Skeletal muscle tissue (tissue), 4 donors: ENCODE data around the gene ITPA. TPM values are rescaled to one million over a fixed set of nuclear protein-coding genes. Genes with fewer than 3 reads are reported as not detected.

Experiments used
- H3K27ac ChIP-seq: one replicate; pipeline ENCODE4 v1.7.0; 2013; ENCODE audit warnings: mild to moderate bottlenecking, low read depth, low read length, inconsistent platforms
- H3K27me3 ChIP-seq, 3 donors: one replicate each; pipeline ENCODE4 v1.7.0; 2013; ENCODE audit warnings: low read length in 3 of 3; ENCODE audit not compliant: control insufficient read depth in 3 of 3, insufficient read depth in 3 of 3
- H3K36me3 ChIP-seq, 3 donors: one replicate each; pipeline ENCODE4 v1.7.0; 2013; ENCODE audit warnings: low read length in 3 of 3; ENCODE audit not compliant: control insufficient read depth in 3 of 3, insufficient read depth in 3 of 3
- H3K4me1 ChIP-seq, 3 donors: one replicate each; pipeline ENCODE4 v1.7.0; 2013; ENCODE audit warnings: low read length in 3 of 3, mild to moderate bottlenecking in 3 of 3; ENCODE audit not compliant: control insufficient read depth in 3 of 3, insufficient read depth in 3 of 3
- H3K4me3 ChIP-seq, 3 donors: one replicate each; pipeline ENCODE4 v1.7.0; 2013; ENCODE audit warnings: low read length in 3 of 3
- H3K9ac ChIP-seq, 3 donors: one replicate each; pipeline ENCODE4 v1.7.0; 2013; ENCODE audit warnings: low read length in 3 of 3, mild to moderate bottlenecking in 3 of 3, moderate library complexity in 2 of 3, low read depth in 1 of 3
- H3K9me3 ChIP-seq, 3 donors: one replicate each; pipeline ENCODE4 v1.7.0; 2013; ENCODE audit warnings: low read length in 3 of 3; ENCODE audit not compliant: control insufficient read depth in 3 of 3
- total RNA-seq: library from RNA; depleted of rRNA; stranded (reverse); fragments of >200 nt; gene quantifications from one replicate; pipeline ENCODE4 v1.2.3, GENCODE V29; 2014
- donor health status: Osteomylitis.

Gene ITPA
- total RNA-seq, 1 donor from 2014 or later: 42.8 TPM

DNA sequence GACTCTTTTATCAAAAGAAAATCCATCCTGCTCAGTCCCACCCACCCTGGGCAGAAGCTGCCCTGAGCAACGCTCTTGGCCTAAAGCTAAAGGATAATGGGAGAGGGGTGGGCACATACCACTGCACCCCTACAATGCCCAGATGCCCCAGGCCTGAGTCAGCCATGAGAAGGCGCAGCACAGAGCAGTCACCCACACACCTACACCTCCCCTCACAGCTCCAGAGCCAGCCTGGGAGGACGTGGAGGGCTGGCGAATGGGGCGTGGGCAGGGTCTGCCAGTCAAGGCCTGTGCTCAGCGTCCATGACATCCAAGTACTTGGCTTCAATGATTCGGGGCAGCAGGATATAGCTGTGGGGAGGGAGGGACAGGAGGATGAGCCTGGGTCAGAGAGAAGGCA lies 18.2 kb downstream of the ITPA start:
- Histone ChIP-seq H3K4me3 (no peak overlapping the region), H3K9me3 (no peaks in the 10 kb centered on the region)

GRCh38 chr20:3227936-3228749 lies 18.8 kb downstream of the ITPA start:
- H3K4me1 ChIP-seq: peaks cover 9 to 10% (median 10%) of the 10 kb centered on the region in 3 donors
- no peaks in the 10 kb centered on the region for H3K27me3 ChIP-seq
- peaks cover 0 to 4% (median 1%) of the 10 kb centered on the region in 3 donors for H3K36me3 ChIP-seq
- no peak overlapping the region for H3K27ac ChIP-seq
- H3K9ac ChIP-seq: no peak overlapping the region
- no peak overlapping the region for H3K4me3 ChIP-seq
- no peaks in the 10 kb centered on the region for H3K9me3 ChIP-seq

More for the DNA sequence above, 18.2 kb downstream of the ITPA start:
- no peaks in the 10 kb centered on the region for H3K27me3 ChIP-seq
- peaks cover 0 to 4% (median 2%) of the 10 kb centered on the region in 3 donors for H3K36me3 ChIP-seq
- H3K27ac ChIP-seq: no peak overlapping the region
- H3K9ac ChIP-seq: no peak overlapping the region
- peaks cover 16% of the 10 kb centered on the region in 3 donors for H3K4me1 ChIP-seq

- Histone ChIP-seq H3K36me3 (peaks cover 0 to 4% (median 0%) of the 10 kb centered on the region in 3 donors), H3K27ac (no peak overlapping the region), H3K4me1 (peaks cover 4 to 5% (median 4%) of the 10 kb centered on the region in 3 donors), H3K9me3 (no peaks in the 10 kb centered on the region), H3K27me3 (no peaks in the 10 kb centered on the region), H3K9ac (no peak overlapping the region), H3K4me3 (no peak overlapping the region)
Observed at GRCh38 chr20:3228750-3229032, 19.4 kb downstream of the ITPA start.

DNA sequence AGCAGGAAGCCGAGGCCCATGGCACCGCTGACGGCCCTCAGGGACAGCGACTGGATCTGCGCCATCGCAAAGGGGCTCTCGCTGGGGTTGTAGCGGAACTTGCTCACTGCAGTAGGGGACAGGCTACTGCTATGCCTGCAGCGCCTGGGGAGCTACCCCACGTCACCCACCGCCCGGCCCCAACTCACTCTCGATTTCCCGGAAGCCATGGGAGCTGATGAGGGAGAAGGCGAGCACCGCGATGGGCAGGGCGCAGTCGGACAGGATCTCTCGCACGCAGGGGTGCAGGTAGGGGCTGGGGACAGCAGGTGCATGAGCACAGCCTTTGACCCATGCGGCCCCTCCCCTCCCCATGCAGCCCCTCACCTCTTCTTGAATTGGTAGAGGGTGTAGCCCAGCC lies 19.9 kb downstream of the ITPA start:
- Histone ChIP-seq H3K4me1 (no peaks in the 10 kb centered on the region), H3K9ac (no peak overlapping the region), H3K27me3 (no peaks in the 10 kb centered on the region), H3K9me3 (no peaks in the 10 kb centered on the region), H3K4me3 (no peak overlapping the region), H3K36me3 (peaks cover 0 to 4% (median 0%) of the 10 kb centered on the region in 3 donors), H3K27ac (no peak overlapping the region)

- no peak overlapping the region for H3K27ac ChIP-seq
- no peak overlapping the region for H3K4me3 ChIP-seq
- no peak overlapping the region for H3K9ac ChIP-seq
- H3K36me3 ChIP-seq: peaks cover 0 to 4% (median 0%) of the 10 kb centered on the region in 3 donors
- no peaks in the 10 kb centered on the region for H3K4me1 ChIP-seq
- no peaks in the 10 kb centered on the region for H3K9me3 ChIP-seq
- H3K27me3 ChIP-seq: peaks cover under 1 to 2% (median under 1%) of the 10 kb centered on the region in 3 donors
Observed at GRCh38 chr20:3229798-3230197, 20.5 kb downstream of the ITPA start.

- peaks cover 0 to 4% (median 0%) of the 10 kb centered on the region in 3 donors for H3K36me3 ChIP-seq
- H3K27me3 ChIP-seq: peaks cover 4 to 13% (median 10%) of the 10 kb centered on the region in 3 donors
- H3K27ac ChIP-seq: no peak overlapping the region
Observed at GRCh38 chr20:3231116-3231515, 21.8 kb downstream of the ITPA start.

DNA sequence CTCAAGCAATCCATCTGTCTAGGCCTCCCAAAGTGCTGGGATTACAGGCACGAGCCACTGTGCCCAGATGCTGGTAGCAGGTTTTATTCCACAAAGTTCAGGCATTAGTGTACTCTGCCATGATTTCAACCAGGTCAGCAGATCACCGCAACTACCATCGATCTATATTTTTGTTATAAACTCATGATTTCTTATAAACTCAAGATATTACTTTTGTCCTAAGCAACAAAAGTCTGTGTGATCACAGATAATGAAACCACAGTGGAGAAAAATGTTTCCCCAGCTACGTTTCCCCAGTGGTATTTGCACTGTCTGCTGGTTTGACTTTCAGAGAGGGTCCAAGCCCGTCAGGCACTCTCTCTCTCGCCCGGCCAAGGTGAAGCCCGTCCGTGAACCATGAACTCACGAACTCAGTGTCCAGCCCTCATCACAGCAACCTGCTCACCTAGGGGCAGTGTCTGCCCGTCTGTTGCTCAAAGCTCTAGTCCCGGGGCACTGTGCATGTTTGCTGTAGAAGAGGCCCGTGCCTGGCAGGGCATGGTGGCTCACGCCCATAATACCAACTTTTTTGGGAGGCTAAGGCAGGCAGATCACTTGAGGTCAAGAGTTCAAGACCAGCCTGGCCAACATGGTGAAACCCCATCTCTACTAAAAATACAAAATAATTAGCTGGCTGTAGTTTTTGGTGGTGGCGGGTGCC lies 22.7 kb downstream of the ITPA start:
- H3K27ac ChIP-seq: no peak overlapping the region
- no peaks in the 10 kb centered on the region for H3K4me1 ChIP-seq
- H3K4me3 ChIP-seq: no peak overlapping the region
- no peaks in the 10 kb centered on the region for H3K9me3 ChIP-seq
- H3K27me3 ChIP-seq: peaks cover 9 to 18% (median 12%) of the 10 kb centered on the region in 3 donors
- H3K9ac ChIP-seq: no peak overlapping the region
- H3K36me3 ChIP-seq: no peaks in the 10 kb centered on the region

More at GRCh38 chr20:3231116-3231515, 21.8 kb downstream of the ITPA start:
- Histone ChIP-seq H3K4me1 (no peaks in the 10 kb centered on the region), H3K9me3 (no peaks in the 10 kb centered on the region), H3K4me3 (no peak overlapping the region), H3K9ac (no peak overlapping the region)

- peaks cover 0 to 6% (median 4%) of the 10 kb centered on the region in 3 donors for H3K4me1 ChIP-seq
- no peak overlapping the region for H3K4me3 ChIP-seq
- H3K27me3 ChIP-seq: peaks cover 17 to 31% (median 22%) of the 10 kb centered on the region in 3 donors
- H3K36me3 ChIP-seq: no peaks in the 10 kb centered on the region
- H3K9ac ChIP-seq: no peak overlapping the region
- H3K27ac ChIP-seq: no peak overlapping the region
- no peaks in the 10 kb centered on the region for H3K9me3 ChIP-seq
Observed at GRCh38 chr20:3233131-3233990, 24.1 kb downstream of the ITPA start.

GRCh38 chr20:3233991-3234498 lies 24.7 kb downstream of the ITPA start:
- Histone ChIP-seq H3K27me3 (peaks cover 17 to 38% (median 22%) of the 10 kb centered on the region in 3 donors), H3K9me3 (no peaks in the 10 kb centered on the region), H3K27ac (no peak overlapping the region), H3K4me3 (no peak overlapping the region), H3K36me3 (no peaks in the 10 kb centered on the region), H3K4me1 (peaks cover 0 to 8% (median 4%) of the 10 kb centered on the region in 3 donors), H3K9ac (no peak overlapping the region)
